Measurements from ENCODE around the gene EFS. TPM values are rescaled to one million over a fixed set of nuclear protein-coding genes. Genes with fewer than 3 reads are reported as not detected.

The EFS gene
- total RNA-seq, 4 donors from 2014 or later = 0.60 to 10.5 (median 3.3) TPM

- intact Hi-C loops (cut with DNase I; ENCODE audit: low total_unique reads) = no loop called here
- Histone ChIP-seq H3K27ac (peak overlapping the region in 3 of 4 donors; percentile 29 to 40 (median 30)), H3K4me1 (peaks cover 0 to 14% (median 2%) of the 10 kb centered on the region in 4 donors), H3K9me3 (no peaks in the 10 kb centered on the region), H3K27me3 (peaks cover 26% of the 10 kb centered on the region), H3K36me3 (no peaks in the 10 kb centered on the region), H3K4me3 (no peak overlapping the region)
- in situ Hi-C loops (cut with MboI; ENCODE audit: low pct_ligation_motif_present in 1 of 4, low pct_unique_long_range_greater_than_20kb in 1 of 4, low sequenced_read_pairs in 3 of 4) = no loop called here
- TF ChIP-seq POLR2AphosphoS5 (IDR thresholded peaks at IDR 0.05) = no peak
- TF ChIP-seq EP300 (IDR thresholded peaks at IDR 0.05; ENCODE audit: low read depth) = no peak
- no peak for TF ChIP-seq POLR2A (IDR thresholded peaks at IDR 0.05)
- TF ChIP-seq CTCF (IDR thresholded peaks at IDR 0.05) = no peak
- DNase-seq = no peak
- WGBS, 2 donors (ENCODE audit: low coverage in 1 of 2) = 68% methylated on average over 11 of the region's 11 CpGs; no CpG with 5 or more reads in 1 of the 2 donors
Measured at GRCh38 chr14:23360496-23360895, 4.5 kb downstream of the EFS start.

- Histone ChIP-seq H3K27ac (peak overlapping the region in 3 of 4 donors; percentile 29 to 40 (median 30)), H3K4me3 (no peak overlapping the region), H3K4me1 (peaks cover 0 to 10% (median 2%) of the 10 kb centered on the region in 4 donors), H3K9me3 (no peaks in the 10 kb centered on the region), H3K27me3 (peaks cover 20% of the 10 kb centered on the region), H3K36me3 (no peaks in the 10 kb centered on the region)
- TF ChIP-seq POLR2A (IDR thresholded peaks at IDR 0.05) = no peak
- TF ChIP-seq POLR2AphosphoS5 (IDR thresholded peaks at IDR 0.05) = no peak
- no peak for TF ChIP-seq CTCF (IDR thresholded peaks at IDR 0.05)
- no peak for TF ChIP-seq EP300 (IDR thresholded peaks at IDR 0.05; ENCODE audit: low read depth)
- intact Hi-C loops (cut with DNase I; ENCODE audit: low total_unique reads) = no loop called here
- WGBS, 2 donors (ENCODE audit: low coverage in 1 of 2) = 82% methylated on average over 19 of the region's 22 CpGs; no CpG with 5 or more reads in 1 of the 2 donors
- in situ Hi-C loops (cut with MboI; ENCODE audit: low pct_ligation_motif_present in 1 of 4, low pct_unique_long_range_greater_than_20kb in 1 of 4, low sequenced_read_pairs in 3 of 4) = no loop called here
- DNase-seq = no peak
Measured at GRCh38 chr14:23359722-23360447, 5.1 kb downstream of the EFS start.

- TF ChIP-seq CTCF (IDR thresholded peaks at IDR 0.05) (no peak), EP300 (IDR thresholded peaks at IDR 0.05; ENCODE audit: low read depth) (no peak), POLR2A (IDR thresholded peaks at IDR 0.05) (no peak), POLR2AphosphoS5 (IDR thresholded peaks at IDR 0.05) (no peak)
- WGBS, 2 donors (ENCODE audit: low coverage in 1 of 2) = 72 to 100% methylated on average over 1 to 10 of the region's 11 CpGs
- no peaks in the 10 kb centered on the region for H3K36me3 ChIP-seq
- H3K9me3 ChIP-seq = no peaks in the 10 kb centered on the region
- H3K27ac ChIP-seq = no peak overlapping the region
- no peak overlapping the region for H3K4me3 ChIP-seq
- H3K27me3 ChIP-seq = peaks cover 14% of the 10 kb centered on the region
- peaks cover 0 to 10% (median 2%) of the 10 kb centered on the region in 4 donors for H3K4me1 ChIP-seq
- intact Hi-C loops (cut with DNase I; ENCODE audit: low total_unique reads) (no loop called here), in situ Hi-C loops (cut with MboI; ENCODE audit: low pct_ligation_motif_present in 1 of 4, low pct_unique_long_range_greater_than_20kb in 1 of 4, low sequenced_read_pairs in 3 of 4) (no loop called here)
- DNase-seq = no peak
Measured at GRCh38 chr14:23359167-23359626, 5.8 kb downstream of the EFS start.

- H3K4me1 ChIP-seq = peaks cover 0 to 6% (median 2%) of the 10 kb centered on the region in 4 donors
- no peak for TF ChIP-seq EP300 (IDR thresholded peaks at IDR 0.05; ENCODE audit: low read depth)
- TF ChIP-seq CTCF (IDR thresholded peaks at IDR 0.05) = no peak
- no peak for TF ChIP-seq POLR2AphosphoS5 (IDR thresholded peaks at IDR 0.05)
- no peak for TF ChIP-seq POLR2A (IDR thresholded peaks at IDR 0.05)
- in situ Hi-C loops (cut with MboI; ENCODE audit: low pct_ligation_motif_present in 1 of 4, low pct_unique_long_range_greater_than_20kb in 1 of 4, low sequenced_read_pairs in 3 of 4) = no loop called here
- intact Hi-C loops (cut with DNase I; ENCODE audit: low total_unique reads) = no loop called here
- no peaks in the 10 kb centered on the region for H3K36me3 ChIP-seq
- peaks cover 14% of the 10 kb centered on the region for H3K27me3 ChIP-seq
- H3K9me3 ChIP-seq = no peaks in the 10 kb centered on the region
- H3K27ac ChIP-seq = no peak overlapping the region
- no peak for DNase-seq
- no peak overlapping the region for H3K4me3 ChIP-seq
- WGBS, 2 donors (ENCODE audit: low coverage in 1 of 2) = 84 to 88% methylated on average over 4 to 12 of the region's 12 CpGs
Measured at GRCh38 chr14:23358553-23359166, 6.3 kb downstream of the EFS start.

Measured in transverse colon (tissue), 4 donors.